ENCODE results near the gene CERT1.
"Not testable (repeated sequence)": the region's sequence is repeated elsewhere in the genome, so short reads cannot be mapped to it uniquely, and the experiment has no call there.

Gene CERT1

GRCh38 chr5:75512383-75513074, 1.1 kb upstream of the CERT1 start:
- H3K27ac Mint-ChIP-seq: peak overlapping the region; percentile 92
- H3K9me3 Mint-ChIP-seq: no peaks in the 10 kb centered on the region
- CTCF ChIA-PET: interaction anchor here (1.1 to 1.3 kb wide), 2 partner anchors 155 to 276 kb away, joined by 3 to 6 read pairs; partner anchors contain the start of gene ANKRD31
- H3K4me1 Mint-ChIP-seq: peaks cover 49% of the 10 kb centered on the region
- peak overlapping the region; percentile 89 for H3K4me3 Mint-ChIP-seq
- DNase-seq: no peak
- no peaks in the 10 kb centered on the region for H3K27me3 Mint-ChIP-seq
- peaks cover 15% of the 10 kb centered on the region for H3K36me3 Mint-ChIP-seq

GRCh38 chr5:75510836-75511434, 494 bp downstream of the CERT1 start:
- peaks cover 51% of the 10 kb centered on the region for H3K4me1 Mint-ChIP-seq
- peak overlapping the region; percentile 92 for H3K27ac Mint-ChIP-seq
- DNase-seq: peak; percentile 68
- no peaks in the 10 kb centered on the region for H3K27me3 Mint-ChIP-seq
- H3K36me3 Mint-ChIP-seq: peaks cover 13% of the 10 kb centered on the region
- CTCF ChIA-PET: interaction anchor here (1.0 kb wide), 1 partner anchor 20 kb away, joined by 3 read pairs; no protein-coding TSS in a partner anchor
- peak overlapping the region; percentile 89 for H3K4me3 Mint-ChIP-seq
- no peaks in the 10 kb centered on the region for H3K9me3 Mint-ChIP-seq

GRCh38 chr5:75510417-75510835, 1.0 kb downstream of the CERT1 start:
- Mint-ChIP-seq H3K4me3 (peak overlapping the region; percentile 89), H3K4me1 (peaks cover 53% of the 10 kb centered on the region), H3K9me3 (no peaks in the 10 kb centered on the region), H3K27ac (peak overlapping the region; percentile 92), H3K36me3 (peaks cover 14% of the 10 kb centered on the region), H3K27me3 (no peaks in the 10 kb centered on the region)
- DNase-seq: no peak
- CTCF ChIA-PET: interaction anchor here (1.0 to 1.6 kb wide), 3 partner anchors 21 to 170 kb away, joined by 3 to 6 read pairs (median 3); no protein-coding TSS in a partner anchor

GRCh38 chr5:75509956-75510355, 1.5 kb downstream of the CERT1 start:
- Mint-ChIP-seq H3K27me3 (no peaks in the 10 kb centered on the region), H3K9me3 (no peaks in the 10 kb centered on the region), H3K27ac (no peak overlapping the region), H3K4me1 (peaks cover 53% of the 10 kb centered on the region), H3K4me3 (peak overlapping the region; percentile 89), H3K36me3 (peaks cover 12% of the 10 kb centered on the region)
- no peak for DNase-seq
- CTCF ChIA-PET: interaction anchor here (0.6 to 1.6 kb wide), 6 partner anchors 21 to 173 kb away, joined by 3 to 6 read pairs (median 3); partner anchors contain the start of gene HMGCR

GRCh38 chr5:75509546-75509945, 1.9 kb downstream of the CERT1 start:
- H3K4me3 Mint-ChIP-seq: peak overlapping the region; percentile 89
- peaks cover 53% of the 10 kb centered on the region for H3K4me1 Mint-ChIP-seq
- H3K27me3 Mint-ChIP-seq: no peaks in the 10 kb centered on the region
- no peak overlapping the region for H3K27ac Mint-ChIP-seq
- H3K36me3 Mint-ChIP-seq: peaks cover 14% of the 10 kb centered on the region
- CTCF ChIA-PET: interaction anchor here (0.6 to 1.6 kb wide), 5 partner anchors 30 to 172 kb away, joined by 3 to 6 read pairs (median 3); partner anchors contain the start of gene HMGCR
- H3K9me3 Mint-ChIP-seq: no peaks in the 10 kb centered on the region
- no peak for DNase-seq

- H3K9me3 Mint-ChIP-seq: no peaks in the 10 kb centered on the region
- no peak overlapping the region for H3K27ac Mint-ChIP-seq
- peaks cover 37% of the 10 kb centered on the region for H3K4me1 Mint-ChIP-seq
- DNase-seq: no peak
- H3K27me3 Mint-ChIP-seq: no peaks in the 10 kb centered on the region
- CTCF ChIA-PET: no interaction called here
- no peak overlapping the region for H3K4me3 Mint-ChIP-seq
- peaks cover 17% of the 10 kb centered on the region for H3K36me3 Mint-ChIP-seq
Measured at GRCh38 chr5:75507841-75508240, 3.6 kb downstream of the CERT1 start.

GRCh38 chr5:75505112-75505511, 6.3 kb downstream of the CERT1 start:
- CTCF ChIA-PET, H3K4me3 Mint-ChIP-seq, H3K27ac Mint-ChIP-seq, H3K27me3 Mint-ChIP-seq, DNase-seq, H3K9me3 Mint-ChIP-seq: not testable (repeated sequence)
- Mint-ChIP-seq H3K4me1 (peaks cover 26% of the 10 kb centered on the region), H3K36me3 (peaks cover 32% of the 10 kb centered on the region)

- H3K9me3 Mint-ChIP-seq, H3K4me1 Mint-ChIP-seq, H3K27ac Mint-ChIP-seq, CTCF ChIA-PET, DNase-seq, H3K4me3 Mint-ChIP-seq, H3K27me3 Mint-ChIP-seq: not testable (repeated sequence)
- H3K36me3 Mint-ChIP-seq: peaks cover 55% of the 10 kb centered on the region
Measured at GRCh38 chr5:75498875-75499274, 12.6 kb downstream of the CERT1 start.

GRCh38 chr5:75498208-75498777, 13.1 kb downstream of the CERT1 start:
- CTCF ChIA-PET: no interaction called here
- Mint-ChIP-seq H3K36me3 (peaks cover 55% of the 10 kb centered on the region), H3K9me3 (peaks cover 3% of the 10 kb centered on the region), H3K27me3 (no peaks in the 10 kb centered on the region), H3K27ac (no peak overlapping the region), H3K4me1 (peaks cover 2% of the 10 kb centered on the region), H3K4me3 (no peak overlapping the region)
- DNase-seq: no peak

GRCh38 chr5:75496026-75496425, 15.4 kb downstream of the CERT1 start:
- H3K4me1 Mint-ChIP-seq: peaks cover 2% of the 10 kb centered on the region
- no peak overlapping the region for H3K27ac Mint-ChIP-seq
- peaks cover 65% of the 10 kb centered on the region for H3K36me3 Mint-ChIP-seq
- no peak overlapping the region for H3K4me3 Mint-ChIP-seq
- CTCF ChIA-PET: no interaction called here
- H3K27me3 Mint-ChIP-seq: no peaks in the 10 kb centered on the region
- H3K9me3 Mint-ChIP-seq: peaks cover 3% of the 10 kb centered on the region
- DNase-seq: no peak

- Mint-ChIP-seq H3K36me3 (peaks cover 61% of the 10 kb centered on the region), H3K4me3 (no peak overlapping the region), H3K9me3 (peaks cover 22% of the 10 kb centered on the region), H3K4me1 (no peaks in the 10 kb centered on the region), H3K27me3 (no peaks in the 10 kb centered on the region), H3K27ac (no peak overlapping the region)
- CTCF ChIA-PET: no interaction called here
- no peak for DNase-seq
Measured at GRCh38 chr5:75491621-75492020, 19.8 kb downstream of the CERT1 start.

- DNase-seq, H3K4me1 Mint-ChIP-seq, H3K27ac Mint-ChIP-seq, CTCF ChIA-PET, H3K4me3 Mint-ChIP-seq, H3K27me3 Mint-ChIP-seq: not testable (repeated sequence)
- Mint-ChIP-seq H3K9me3 (peaks cover 33% of the 10 kb centered on the region), H3K36me3 (peaks cover 65% of the 10 kb centered on the region)
Measured at GRCh38 chr5:75489847-75490246, 21.6 kb downstream of the CERT1 start.

- peaks cover 46% of the 10 kb centered on the region for H3K36me3 Mint-ChIP-seq
- H3K9me3 Mint-ChIP-seq: peaks cover 47% of the 10 kb centered on the region
- DNase-seq: no peak
- H3K27me3 Mint-ChIP-seq: no peaks in the 10 kb centered on the region
- no peak overlapping the region for H3K27ac Mint-ChIP-seq
- CTCF ChIA-PET: no interaction called here
- H3K4me3 Mint-ChIP-seq: no peak overlapping the region
- H3K4me1 Mint-ChIP-seq: no peaks in the 10 kb centered on the region
Measured at GRCh38 chr5:75484605-75485004, 26.8 kb downstream of the CERT1 start.

GRCh38 chr5:75482482-75482881, 28.9 kb downstream of the CERT1 start:
- Mint-ChIP-seq H3K27ac (no peak overlapping the region), H3K4me1 (no peaks in the 10 kb centered on the region), H3K9me3 (peaks cover 37% of the 10 kb centered on the region), H3K36me3 (peaks cover 36% of the 10 kb centered on the region), H3K4me3 (no peak overlapping the region), H3K27me3 (no peaks in the 10 kb centered on the region)
- DNase-seq: no peak
- CTCF ChIA-PET: no interaction called here

- Mint-ChIP-seq H3K9me3 (peaks cover 24% of the 10 kb centered on the region), H3K4me1 (no peaks in the 10 kb centered on the region), H3K36me3 (peaks cover 29% of the 10 kb centered on the region), H3K4me3 (no peak overlapping the region), H3K27me3 (no peaks in the 10 kb centered on the region), H3K27ac (no peak overlapping the region)
- no peak for DNase-seq
- CTCF ChIA-PET: no interaction called here
Measured at GRCh38 chr5:75481024-75481423, 30.4 kb downstream of the CERT1 start.
